ENCODE measurements around the gene ZSWIM7.
A peak's percentile ranks its signal among the peaks of the same experiment; 100 is the strongest.

The ZSWIM7 gene

DNA sequence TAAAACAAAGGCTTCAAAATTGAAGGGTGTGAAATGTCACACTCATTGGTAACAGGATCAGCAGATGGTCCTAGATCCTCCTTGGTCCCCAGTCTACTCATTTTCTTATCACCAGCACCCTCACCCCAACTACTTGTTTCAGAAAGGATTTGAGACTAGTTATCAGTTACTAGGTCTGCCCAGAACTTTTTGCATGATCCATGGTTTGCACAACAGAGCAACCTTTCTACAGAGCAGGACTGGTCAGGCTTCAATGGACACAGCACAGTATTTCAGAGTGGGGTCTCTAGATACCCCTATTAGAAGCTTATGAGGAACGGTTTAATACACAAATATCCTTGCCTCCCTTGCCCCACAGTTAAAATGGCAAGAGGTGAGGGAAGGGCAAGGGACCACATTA is 25.7 kb upstream of the ZSWIM7 start:
- H3K36me3 ChIP-seq (ENCODE audit: control insufficient read depth in 2 of 2, insufficient read depth in 2 of 2, low read length in 2 of 2): peaks cover 33 to 49% of the 10 kb centered on the region in 2 donors

DNA sequence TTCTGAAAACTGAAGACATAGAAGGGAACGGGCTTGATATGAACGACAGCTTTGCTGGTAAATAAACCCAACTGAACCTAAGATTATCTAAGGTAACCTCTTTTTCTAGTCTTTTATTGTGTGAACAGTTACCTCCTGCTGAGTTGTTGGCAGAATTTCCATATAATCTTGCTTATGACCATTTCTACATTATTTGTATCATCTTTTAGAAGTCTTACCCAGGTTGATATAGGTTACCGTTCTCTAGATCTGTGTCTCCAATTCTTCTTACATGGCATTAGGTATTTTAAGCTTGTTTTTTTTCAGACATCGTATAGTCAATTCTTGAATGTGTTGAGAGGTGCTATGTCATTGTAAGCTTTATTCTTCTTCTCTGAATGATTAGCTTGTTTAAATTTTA is 24.4 kb upstream of the ZSWIM7 start:
- Histone ChIP-seq H3K9ac (ENCODE audit: low read length in 2 of 2) (no peak overlapping the region), H3K4me3 (ENCODE audit: low read length in 2 of 2) (no peak overlapping the region), H3K27ac (ENCODE audit: low read length) (no peak overlapping the region), H3K27me3 (ENCODE audit: control insufficient read depth in 1 of 2, insufficient read depth in 2 of 2, low read length in 2 of 2) (no peaks in the 10 kb centered on the region), H3K9me3 (ENCODE audit: control insufficient read depth in 2 of 2, low read length in 2 of 2) (no peaks in the 10 kb centered on the region), H3K4me1 (ENCODE audit: control insufficient read depth, insufficient read depth, low read length) (no peaks in the 10 kb centered on the region), H3K36me3 (ENCODE audit: control insufficient read depth in 2 of 2, insufficient read depth in 2 of 2, low read length in 2 of 2) (peaks cover 37 to 40% of the 10 kb centered on the region in 2 donors)

More for the DNA sequence above, 25.7 kb upstream of the ZSWIM7 start:
- H3K9me3 ChIP-seq (ENCODE audit: control insufficient read depth in 2 of 2, low read length in 2 of 2): no peaks in the 10 kb centered on the region
- no peaks in the 10 kb centered on the region for H3K4me1 ChIP-seq (ENCODE audit: control insufficient read depth, insufficient read depth, low read length)
- no peak overlapping the region for H3K27ac ChIP-seq (ENCODE audit: low read length)
- no peak overlapping the region for H3K4me3 ChIP-seq (ENCODE audit: low read length in 2 of 2)
- H3K27me3 ChIP-seq (ENCODE audit: control insufficient read depth in 1 of 2, insufficient read depth in 2 of 2, low read length in 2 of 2): no peaks in the 10 kb centered on the region
- no peak overlapping the region for H3K9ac ChIP-seq (ENCODE audit: low read length in 2 of 2)

DNA sequence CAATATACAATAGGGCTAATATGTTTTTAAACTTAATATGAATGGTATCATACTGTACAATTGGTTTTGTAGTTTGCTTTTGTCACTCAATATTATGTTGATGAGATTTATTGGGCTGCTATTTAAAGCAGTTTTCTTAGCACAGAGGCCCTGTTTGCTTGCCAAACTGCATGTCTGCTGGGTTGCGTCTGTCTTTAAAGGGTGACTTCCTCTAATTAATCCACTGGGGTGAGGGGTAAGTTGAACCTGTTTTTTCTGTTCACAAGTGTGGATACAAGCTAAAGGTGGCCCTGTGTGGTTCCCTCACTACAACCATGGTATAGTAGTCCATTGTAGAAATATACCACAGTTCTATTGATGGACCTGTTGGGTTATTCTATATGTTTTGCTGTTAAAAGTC is 19.8 kb upstream of the ZSWIM7 start:
- Histone ChIP-seq H3K27me3 (ENCODE audit: control insufficient read depth in 1 of 2, insufficient read depth in 2 of 2, low read length in 2 of 2) (no peaks in the 10 kb centered on the region), H3K9ac (ENCODE audit: low read length in 2 of 2) (no peak overlapping the region), H3K4me3 (ENCODE audit: low read length in 2 of 2) (no peak overlapping the region), H3K9me3 (ENCODE audit: control insufficient read depth in 2 of 2, low read length in 2 of 2) (no peaks in the 10 kb centered on the region), H3K27ac (ENCODE audit: low read length) (no peak overlapping the region), H3K4me1 (ENCODE audit: control insufficient read depth, insufficient read depth, low read length) (no peaks in the 10 kb centered on the region), H3K36me3 (ENCODE audit: control insufficient read depth in 2 of 2, insufficient read depth in 2 of 2, low read length in 2 of 2) (peaks cover 11% of the 10 kb centered on the region in 2 donors)

DNA sequence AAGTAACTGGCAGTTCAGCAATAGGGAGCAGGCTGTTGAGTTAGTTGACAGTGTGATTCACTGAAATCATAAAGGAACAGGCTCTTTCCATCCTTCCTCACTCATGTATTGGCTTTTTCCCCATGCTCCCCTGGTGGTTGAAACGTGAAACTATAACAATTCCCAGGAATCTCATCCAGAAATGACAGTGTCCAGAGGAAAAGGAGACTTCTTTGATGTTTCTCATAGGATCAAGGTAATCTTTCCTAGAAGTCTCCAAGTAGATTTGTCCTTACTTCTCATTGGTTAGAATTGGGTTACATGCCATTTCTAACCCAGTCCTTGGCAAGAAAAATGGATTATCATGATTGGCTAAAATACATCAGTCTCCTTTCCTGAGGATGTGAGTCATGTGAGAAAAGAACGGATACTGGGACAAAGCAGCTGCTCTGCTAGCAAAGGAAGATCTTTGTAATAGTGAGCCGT is 14.5 kb upstream of the ZSWIM7 start:
- H3K9ac ChIP-seq (ENCODE audit: low read length in 2 of 2): no peak overlapping the region
- no peak overlapping the region for H3K4me3 ChIP-seq (ENCODE audit: low read length in 2 of 2)
- H3K27me3 ChIP-seq (ENCODE audit: control insufficient read depth in 1 of 2, insufficient read depth in 2 of 2, low read length in 2 of 2): no peaks in the 10 kb centered on the region
- H3K9me3 ChIP-seq (ENCODE audit: control insufficient read depth in 2 of 2, low read length in 2 of 2): no peaks in the 10 kb centered on the region
- no peak overlapping the region for H3K27ac ChIP-seq (ENCODE audit: low read length)
- no peaks in the 10 kb centered on the region for H3K4me1 ChIP-seq (ENCODE audit: control insufficient read depth, insufficient read depth, low read length)
- H3K36me3 ChIP-seq (ENCODE audit: control insufficient read depth in 2 of 2, insufficient read depth in 2 of 2, low read length in 2 of 2): peaks cover 12 to 17% of the 10 kb centered on the region in 2 donors

DNA sequence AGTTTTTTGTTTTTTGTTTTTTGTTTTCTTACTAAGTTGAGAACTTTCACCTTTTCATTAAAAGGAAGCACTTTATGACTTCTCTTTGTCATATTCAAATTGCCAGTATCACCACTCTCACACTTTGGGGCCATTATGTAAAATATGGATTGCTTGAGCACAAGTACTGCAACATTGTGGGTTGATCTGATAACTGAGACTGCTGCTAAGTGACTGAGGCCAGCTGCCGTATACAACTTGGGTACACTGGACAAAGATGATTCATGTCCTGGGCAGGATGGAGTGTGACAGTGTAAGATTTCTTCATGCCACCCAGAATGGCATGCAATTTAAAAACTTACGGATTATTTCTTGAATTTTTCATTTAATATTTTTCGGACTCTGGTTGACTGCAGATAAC is 7.9 kb upstream of the ZSWIM7 start:
- no peaks in the 10 kb centered on the region for H3K9me3 ChIP-seq (ENCODE audit: control insufficient read depth in 2 of 2, low read length in 2 of 2)
- H3K4me3 ChIP-seq (ENCODE audit: low read length in 2 of 2): no peak overlapping the region
- H3K27me3 ChIP-seq (ENCODE audit: control insufficient read depth in 1 of 2, insufficient read depth in 2 of 2, low read length in 2 of 2): no peaks in the 10 kb centered on the region
- H3K9ac ChIP-seq (ENCODE audit: low read length in 2 of 2): no peak overlapping the region
- H3K4me1 ChIP-seq (ENCODE audit: control insufficient read depth, insufficient read depth, low read length): no peaks in the 10 kb centered on the region
- peaks cover 50 to 55% of the 10 kb centered on the region in 2 donors for H3K36me3 ChIP-seq (ENCODE audit: control insufficient read depth in 2 of 2, insufficient read depth in 2 of 2, low read length in 2 of 2)
- H3K27ac ChIP-seq (ENCODE audit: low read length): no peak overlapping the region

DNA sequence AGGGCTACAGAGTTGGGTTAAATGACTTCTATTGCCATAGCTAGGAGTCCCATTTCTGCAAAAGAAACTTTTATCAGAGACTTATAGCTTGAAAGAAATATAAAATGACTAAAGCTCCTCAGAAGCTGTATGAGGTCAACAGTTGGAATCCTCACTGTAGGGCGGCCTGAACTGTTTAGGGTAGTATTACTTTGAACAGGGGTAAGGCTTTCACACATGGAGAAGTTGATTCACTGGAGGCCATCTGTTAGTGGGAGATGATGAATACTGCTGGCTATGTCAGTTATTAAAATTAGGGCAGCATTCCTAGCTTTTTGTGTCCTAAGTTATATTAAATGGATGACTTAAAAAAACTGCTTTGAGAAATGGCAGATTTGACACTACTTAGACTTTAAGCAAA is 6.1 kb upstream of the ZSWIM7 start:
- H3K9ac ChIP-seq (ENCODE audit: low read length in 2 of 2): no peak overlapping the region
- H3K4me1 ChIP-seq (ENCODE audit: control insufficient read depth, insufficient read depth, low read length): peaks cover 4% of the 10 kb centered on the region
- no peaks in the 10 kb centered on the region for H3K9me3 ChIP-seq (ENCODE audit: control insufficient read depth in 2 of 2, low read length in 2 of 2)
- no peaks in the 10 kb centered on the region for H3K27me3 ChIP-seq (ENCODE audit: control insufficient read depth in 1 of 2, insufficient read depth in 2 of 2, low read length in 2 of 2)
- peaks cover 51 to 61% of the 10 kb centered on the region in 2 donors for H3K36me3 ChIP-seq (ENCODE audit: control insufficient read depth in 2 of 2, insufficient read depth in 2 of 2, low read length in 2 of 2)
- no peak overlapping the region for H3K27ac ChIP-seq (ENCODE audit: low read length)
- no peak overlapping the region for H3K4me3 ChIP-seq (ENCODE audit: low read length in 2 of 2)

DNA sequence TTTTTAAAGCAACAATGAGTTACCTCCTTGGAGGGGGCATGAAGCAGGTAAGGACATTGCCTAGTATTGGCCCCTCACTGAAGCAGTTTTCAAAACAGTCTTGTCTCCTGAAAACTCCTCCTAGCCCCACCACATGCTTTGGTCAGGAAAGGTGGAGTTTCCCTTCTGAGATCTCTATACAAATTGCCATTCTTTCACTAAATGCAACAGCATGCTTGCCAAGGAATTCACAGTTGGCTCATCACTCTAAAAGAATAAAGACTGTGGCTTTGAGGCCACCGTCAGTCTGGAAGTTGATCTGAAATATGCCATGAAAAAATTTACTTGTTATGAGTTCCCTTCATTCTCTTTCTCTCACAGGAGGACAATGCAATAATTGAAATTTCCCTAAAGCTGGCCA is 4.3 kb upstream of the ZSWIM7 start:
- Histone ChIP-seq H3K9ac (ENCODE audit: low read length in 2 of 2) (no peak overlapping the region), H3K36me3 (ENCODE audit: control insufficient read depth in 2 of 2, insufficient read depth in 2 of 2, low read length in 2 of 2) (peaks cover 51 to 56% of the 10 kb centered on the region in 2 donors), H3K9me3 (ENCODE audit: control insufficient read depth in 2 of 2, low read length in 2 of 2) (no peaks in the 10 kb centered on the region), H3K4me1 (ENCODE audit: control insufficient read depth, insufficient read depth, low read length) (peaks cover 10% of the 10 kb centered on the region), H3K4me3 (ENCODE audit: low read length in 2 of 2) (no peak overlapping the region), H3K27ac (ENCODE audit: low read length) (no peak overlapping the region), H3K27me3 (ENCODE audit: control insufficient read depth in 1 of 2, insufficient read depth in 2 of 2, low read length in 2 of 2) (no peaks in the 10 kb centered on the region)

DNA sequence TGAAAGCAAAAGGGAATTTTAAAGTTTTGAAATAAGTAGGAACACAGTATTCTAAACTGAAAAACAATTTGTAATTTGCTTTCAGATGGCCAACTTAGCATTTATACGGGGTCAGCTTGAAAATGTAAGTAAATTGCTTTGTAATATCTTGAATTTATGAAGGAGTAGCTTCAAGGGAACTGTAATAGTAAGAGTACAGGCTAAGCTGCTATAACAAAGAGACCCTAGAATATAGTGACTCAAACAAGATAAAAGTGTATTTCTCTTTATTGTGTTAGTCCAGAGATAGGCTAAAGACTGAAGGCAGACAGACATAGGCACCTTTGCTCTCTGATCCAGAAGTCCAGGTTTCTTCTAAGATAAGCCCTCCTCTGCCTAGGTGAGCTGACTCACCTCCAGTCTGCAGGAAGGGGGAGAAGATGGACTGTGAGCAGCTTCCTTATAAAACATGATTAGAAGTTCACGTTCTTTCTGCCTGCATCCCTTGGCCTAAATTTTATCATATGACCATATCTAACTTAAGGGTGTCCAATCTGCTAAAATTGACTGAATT is 3.3 kb upstream of the ZSWIM7 start:
- H3K36me3 ChIP-seq (ENCODE audit: control insufficient read depth in 2 of 2, insufficient read depth in 2 of 2, low read length in 2 of 2): peaks cover 44 to 46% of the 10 kb centered on the region in 2 donors
- H3K9me3 ChIP-seq (ENCODE audit: control insufficient read depth in 2 of 2, low read length in 2 of 2): no peaks in the 10 kb centered on the region
- H3K9ac ChIP-seq (ENCODE audit: low read length in 2 of 2): no peak overlapping the region
- H3K27me3 ChIP-seq (ENCODE audit: control insufficient read depth in 1 of 2, insufficient read depth in 2 of 2, low read length in 2 of 2): no peaks in the 10 kb centered on the region
- peaks cover 11% of the 10 kb centered on the region for H3K4me1 ChIP-seq (ENCODE audit: control insufficient read depth, insufficient read depth, low read length)
- H3K27ac ChIP-seq (ENCODE audit: low read length): no peak overlapping the region
- no peak overlapping the region for H3K4me3 ChIP-seq (ENCODE audit: low read length in 2 of 2)

DNA sequence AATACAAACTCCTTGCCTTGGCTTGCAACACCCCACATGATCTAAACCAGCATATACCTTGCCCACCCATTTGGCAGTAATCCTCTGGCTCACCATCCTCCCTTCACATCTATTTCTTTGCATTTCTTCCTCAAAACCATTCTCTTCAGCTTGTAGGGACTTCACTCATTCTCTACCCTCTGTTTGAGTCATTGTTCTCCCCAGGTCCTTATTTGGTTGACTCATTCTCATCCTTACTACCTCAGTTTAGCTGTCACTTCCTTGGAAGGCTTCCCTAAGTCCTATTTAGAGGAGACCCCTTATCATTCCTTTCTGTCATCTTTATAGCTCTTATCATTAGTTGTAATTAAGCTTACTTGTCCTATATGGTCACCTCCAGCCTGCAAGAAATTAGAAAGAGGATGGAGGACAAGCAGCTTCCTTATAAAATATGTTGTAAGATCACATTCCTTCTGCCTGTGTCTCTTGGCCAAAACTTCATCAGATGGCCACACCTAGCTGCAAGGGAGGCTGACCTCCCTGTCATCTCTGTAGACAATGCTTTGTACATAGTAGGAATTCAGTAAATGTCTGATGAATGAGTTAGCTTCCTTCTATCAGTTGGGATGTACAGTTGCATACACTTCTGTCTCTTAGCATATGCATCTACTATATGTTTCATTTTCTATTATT is 1.9 kb upstream of the ZSWIM7 start:
- Histone ChIP-seq H3K36me3 (ENCODE audit: control insufficient read depth in 2 of 2, insufficient read depth in 2 of 2, low read length in 2 of 2) (peaks cover 35 to 38% of the 10 kb centered on the region in 2 donors), H3K27ac (ENCODE audit: low read length) (no peak overlapping the region), H3K9ac (ENCODE audit: low read length in 2 of 2) (no peak overlapping the region), H3K27me3 (ENCODE audit: control insufficient read depth in 1 of 2, insufficient read depth in 2 of 2, low read length in 2 of 2) (no peaks in the 10 kb centered on the region), H3K4me1 (ENCODE audit: control insufficient read depth, insufficient read depth, low read length) (peaks cover 11% of the 10 kb centered on the region), H3K9me3 (ENCODE audit: control insufficient read depth in 2 of 2, low read length in 2 of 2) (no peaks in the 10 kb centered on the region), H3K4me3 (ENCODE audit: low read length in 2 of 2) (peak overlapping the region in 1 of 2 donors; percentile 86)

DNA sequence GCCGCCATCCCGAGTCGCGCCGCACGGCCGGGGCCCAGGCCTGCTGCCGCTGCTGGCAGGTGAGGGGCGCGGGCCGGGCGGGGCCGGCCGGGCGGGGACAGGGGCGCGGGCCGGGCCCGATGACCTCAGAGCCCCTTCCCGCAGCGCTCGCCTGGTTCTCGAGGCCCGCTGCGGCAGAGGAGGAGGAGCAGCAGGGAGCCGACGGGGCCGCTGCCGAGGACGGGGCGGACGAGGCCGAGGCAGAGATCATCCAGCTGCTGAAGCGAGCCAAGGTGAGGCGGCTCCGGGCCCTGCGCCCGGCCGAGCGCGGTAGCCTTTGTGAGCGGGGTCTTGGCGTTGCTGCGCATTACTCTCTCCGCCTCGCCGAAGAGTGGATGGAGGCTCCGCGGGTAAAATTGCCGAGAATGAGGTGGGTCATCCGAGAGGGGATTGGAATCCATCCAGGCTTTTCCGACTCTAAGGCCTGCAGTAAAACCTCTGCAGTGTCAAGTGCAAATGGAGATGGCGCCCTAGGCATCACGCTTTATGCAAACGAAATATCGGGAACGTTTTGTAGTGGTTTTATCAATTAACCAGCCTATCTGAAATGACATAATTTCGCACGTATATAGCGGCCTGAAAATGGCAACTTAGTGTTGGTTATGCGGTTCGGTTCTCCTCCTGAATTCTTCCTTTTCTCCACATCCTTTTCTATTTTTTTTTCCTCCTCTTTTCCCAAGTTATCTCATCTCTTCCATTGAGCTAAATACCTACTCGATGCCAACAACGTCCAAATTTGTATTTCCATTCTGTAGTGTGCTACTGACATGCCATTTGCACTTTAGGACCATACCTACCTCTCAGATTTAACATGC is 697 bp upstream of the ZSWIM7 start:
- no peaks in the 10 kb centered on the region for H3K27me3 ChIP-seq (ENCODE audit: control insufficient read depth in 1 of 2, insufficient read depth in 2 of 2, low read length in 2 of 2)
- H3K36me3 ChIP-seq (ENCODE audit: control insufficient read depth in 2 of 2, insufficient read depth in 2 of 2, low read length in 2 of 2): peaks cover 27 to 29% of the 10 kb centered on the region in 2 donors

More for the DNA sequence above, 697 bp upstream of the ZSWIM7 start:
- peak overlapping the region; percentile 91 for H3K27ac ChIP-seq (ENCODE audit: low read length)
- H3K9me3 ChIP-seq (ENCODE audit: control insufficient read depth in 2 of 2, low read length in 2 of 2): no peaks in the 10 kb centered on the region
- peak overlapping the region; percentile 86 to 88 for H3K4me3 ChIP-seq (ENCODE audit: low read length in 2 of 2)
- H3K4me1 ChIP-seq (ENCODE audit: control insufficient read depth, insufficient read depth, low read length): peaks cover 11% of the 10 kb centered on the region
- H3K9ac ChIP-seq (ENCODE audit: low read length in 2 of 2): peak overlapping the region; percentile 85 to 86
